ENCODE results near the gene FAM241B. TPM values are rescaled to one million over a fixed set of nuclear protein-coding genes. Genes with fewer than 3 reads are reported as not detected.

FAM241B gene
- total RNA-seq, 1 experiment from 2014 or later = 18.0 TPM

- Histone ChIP-seq H3K9me2 (ENCODE audit: insufficient read depth) (no peaks in the 10 kb centered on the region), H2AFZ (ENCODE audit: low read depth, low read length, poor library complexity, severe bottlenecking) (no peak overlapping the region), H3K4me2 (ENCODE audit: low read length) (no peak overlapping the region), H4K20me1 (ENCODE audit: insufficient read depth) (no peaks in the 10 kb centered on the region), H3K27ac (ENCODE audit: low read depth, low read length) (no peak overlapping the region), H3K79me2 (ENCODE audit: insufficient read depth, low read length) (no peaks in the 10 kb centered on the region), H3K4me1 (ENCODE audit: control insufficient read depth in 1 of 2, insufficient read depth in 2 of 2, low read length in 2 of 2) (no peaks in the 10 kb centered on the region), H3K36me3 (ENCODE audit: control insufficient read depth in 1 of 2, insufficient read depth in 2 of 2, low read length in 2 of 2) (no peaks in the 10 kb centered on the region), H3K4me3 (replicated peaks in 1 of 2; ENCODE audit: low read depth in 1 of 2, low read length in 2 of 2) (no peak overlapping the region), H3K27me3 (ENCODE audit: insufficient read depth, low read length) (no peaks in the 10 kb centered on the region), H3K9me3 (ENCODE audit: control insufficient read depth in 1 of 2, insufficient read depth in 1 of 2, low read depth in 1 of 2, low read length in 2 of 2) (peaks cover 0 to 3% of the 10 kb centered on the region in 2 experiments; a peak in 2 of 4 replicates), H3K9ac (ENCODE audit: low read length) (no peak overlapping the region)
- BruUV-seq (replicated peaks) = no TSS peak
- CTCF ChIA-PET = no interaction called here
- ATAC-seq (no peak), DNase-seq (ENCODE audit: low read depth, low spot score) (no peak)
- POLR2A ChIA-PET = no interaction called here
- RAD21 ChIA-PET (ENCODE audit: low non-redundant PET in 1 of 2, low total read pairs in 2 of 2, uncharacterized antibody in 2 of 2, unreplicated experiment in 2 of 2) = no interaction called here
- TF ChIP-seq YY1 (IDR thresholded peaks at IDR 0.05; ENCODE audit: extremely low read depth, insufficient replicate concordance, low read depth, low read length) = no peak
- TF ChIP-seq EZH2 (IDR thresholded peaks at IDR 0.05) = no peak
- TF ChIP-seq EGR1 (IDR thresholded peaks at IDR 0.05; ENCODE audit: low read depth) = no peak
- TF ChIP-seq, protein P1, sequence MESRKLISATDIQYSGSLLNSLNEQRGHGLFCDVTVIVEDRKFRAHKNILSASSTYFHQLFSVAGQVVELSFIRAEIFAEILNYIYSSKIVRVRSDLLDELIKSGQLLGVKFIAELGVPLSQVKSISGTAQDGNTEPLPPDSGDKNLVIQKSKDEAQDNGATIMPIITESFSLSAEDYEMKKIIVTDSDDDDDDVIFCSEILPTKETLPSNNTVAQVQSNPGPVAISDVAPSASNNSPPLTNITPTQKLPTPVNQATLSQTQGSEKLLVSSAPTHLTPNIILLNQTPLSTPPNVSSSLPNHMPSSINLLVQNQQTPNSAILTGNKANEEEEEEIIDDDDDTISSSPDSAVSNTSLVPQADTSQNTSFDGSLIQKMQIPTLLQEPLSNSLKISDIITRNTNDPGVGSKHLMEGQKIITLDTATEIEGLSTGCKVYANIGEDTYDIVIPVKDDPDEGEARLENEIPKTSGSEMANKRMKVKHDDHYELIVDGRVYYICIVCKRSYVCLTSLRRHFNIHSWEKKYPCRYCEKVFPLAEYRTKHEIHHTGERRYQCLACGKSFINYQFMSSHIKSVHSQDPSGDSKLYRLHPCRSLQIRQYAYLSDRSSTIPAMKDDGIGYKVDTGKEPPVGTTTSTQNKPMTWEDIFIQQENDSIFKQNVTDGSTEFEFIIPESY (IDR thresholded peaks at IDR 0.05; ENCODE audit: extremely low read depth, insufficient replicate concordance, low read length) = no peak
- TF ChIP-seq SRF (IDR thresholded peaks at IDR 0.05; ENCODE audit: low read depth) = no peak
- TF ChIP-seq CBX3 (IDR thresholded peaks at IDR 0.05; ENCODE audit: low read depth) = peak; percentile 32; the same call in 1 of the 2 replicates
- TF ChIP-seq JUND (IDR thresholded peaks at IDR 0.05) = no peak
- intact Hi-C loops (cut with micrococcal nuclease) = no loop called here
Observed at GRCh38 chr10:69624245-69624786, 5.7 kb upstream of the FAM241B start.

DNA sequence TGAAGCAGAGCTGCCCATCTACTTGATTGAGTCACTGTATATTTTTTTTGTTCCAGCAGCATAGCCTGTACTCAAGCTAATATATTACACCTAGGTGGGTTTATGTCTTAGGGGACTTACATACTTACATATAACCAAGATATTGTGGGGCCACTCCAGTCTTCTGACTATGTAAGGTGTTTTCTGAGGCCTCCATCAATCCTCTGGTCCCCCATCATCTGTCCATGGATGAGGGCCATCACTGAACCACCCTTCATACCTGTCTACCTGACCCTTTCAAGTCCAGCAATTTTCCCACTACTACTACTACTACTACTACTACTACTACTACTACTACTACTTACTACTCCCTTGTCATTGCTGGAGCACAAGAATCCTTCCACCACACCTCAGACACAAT lies 3.2 kb upstream of the FAM241B start:
- H3K9me2 ChIP-seq (ENCODE audit: insufficient read depth) = no peaks in the 10 kb centered on the region
- no peaks in the 10 kb centered on the region for H4K20me1 ChIP-seq (ENCODE audit: insufficient read depth)
- H3K9ac ChIP-seq (ENCODE audit: low read length) = no peak overlapping the region
- no peak for DNase-seq (ENCODE audit: low read depth, low spot score)
- no peak overlapping the region for H3K27ac ChIP-seq (ENCODE audit: low read depth, low read length)
- H3K4me2 ChIP-seq (ENCODE audit: low read length) = no peak overlapping the region
- peaks cover 14% of the 10 kb centered on the region for H3K79me2 ChIP-seq (ENCODE audit: insufficient read depth, low read length)
- peaks cover 0 to 3% of the 10 kb centered on the region in 2 experiments; a peak in 2 of 4 replicates for H3K9me3 ChIP-seq (ENCODE audit: control insufficient read depth in 1 of 2, insufficient read depth in 1 of 2, low read depth in 1 of 2, low read length in 2 of 2)
- CTCF ChIA-PET = interaction anchor here (0.9 kb wide), 1 partner anchor 10 kb away, joined by 5 read pairs; no protein-coding TSS in a partner anchor
- BruUV-seq (replicated peaks) = no TSS peak
- H2AFZ ChIP-seq (ENCODE audit: low read depth, low read length, poor library complexity, severe bottlenecking) = no peak overlapping the region
- ATAC-seq = no peak
- H3K4me3 ChIP-seq (replicated peaks in 1 of 2; ENCODE audit: low read depth in 1 of 2, low read length in 2 of 2) = no peak overlapping the region
- POLR2A ChIA-PET = no interaction called here
- RAD21 ChIA-PET (ENCODE audit: low non-redundant PET in 1 of 2, low total read pairs in 2 of 2, uncharacterized antibody in 2 of 2, unreplicated experiment in 2 of 2) = no interaction called here
- TF ChIP-seq TCF7L2 (IDR thresholded peaks at IDR 0.05; ENCODE audit: borderline replicate concordance, extremely low read depth, insufficient read depth, insufficient read length) = no peak
- TF ChIP-seq ZNF274 (IDR thresholded peaks at IDR 0.05; ENCODE audit: low read depth, low read length) = no peak
- no peak for TF ChIP-seq EGR1 (IDR thresholded peaks at IDR 0.05; ENCODE audit: low read depth)
- no peak for TF ChIP-seq CBX3 (IDR thresholded peaks at IDR 0.05; ENCODE audit: low read depth)
- TF ChIP-seq ZFX (IDR thresholded peaks at IDR 0.05) = no peak
- no peak for TF ChIP-seq ELF1 (IDR thresholded peaks at IDR 0.05; ENCODE audit: borderline replicate concordance, low read depth)
- TF ChIP-seq, protein P2, sequence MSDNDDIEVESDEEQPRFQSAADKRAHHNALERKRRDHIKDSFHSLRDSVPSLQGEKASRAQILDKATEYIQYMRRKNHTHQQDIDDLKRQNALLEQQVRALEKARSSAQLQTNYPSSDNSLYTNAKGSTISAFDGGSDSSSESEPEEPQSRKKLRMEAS (IDR thresholded peaks at IDR 0.05) = no peak
- TF ChIP-seq RAD21 (IDR thresholded peaks at IDR 0.05; ENCODE audit: low read depth) = no peak
- TF ChIP-seq FOSL1 (IDR thresholded peaks at IDR 0.05; ENCODE audit: low read depth) = no peak
- TF ChIP-seq YY1 (IDR thresholded peaks at IDR 0.05; ENCODE audit: extremely low read depth, insufficient replicate concordance, low read depth, low read length) = no peak
- TF ChIP-seq JUND (IDR thresholded peaks at IDR 0.05) = no peak
- TF ChIP-seq CTCF (IDR thresholded peaks at IDR 0.05 in 2 of 3, conservative IDR thresholded peaks at IDR 0.05 in 1 of 3; ENCODE audit: borderline replicate concordance in 1 of 3, insufficient read depth in 1 of 3, low read depth in 2 of 3, low read length in 2 of 3) = no peak
- intact Hi-C loops (cut with micrococcal nuclease) = no loop called here
- H3K4me1 ChIP-seq (ENCODE audit: control insufficient read depth in 1 of 2, insufficient read depth in 2 of 2, low read length in 2 of 2) = peaks cover 2 to 15% of the 10 kb centered on the region in 2 experiments; a peak in 3 of 4 replicates
- no peaks in the 10 kb centered on the region for H3K27me3 ChIP-seq (ENCODE audit: insufficient read depth, low read length)
- no peaks in the 10 kb centered on the region for H3K36me3 ChIP-seq (ENCODE audit: control insufficient read depth in 1 of 2, insufficient read depth in 2 of 2, low read length in 2 of 2)

Measured in HCT116 (cell line).